NCI-H2081 (cell line): ENCODE data around the gene SUPT20HL1.
"Not testable (repeated sequence)": the region's sequence is repeated elsewhere in the genome, so short reads cannot be mapped to it uniquely, and the experiment has no call there.

ENCODE experiments used
- DNase-seq, 2 experiments: peaks; one replicate each; lab custom pipeline; 2025; lab: John Stamatoyannopoulos, UW

Gene SUPT20HL1

DNA sequence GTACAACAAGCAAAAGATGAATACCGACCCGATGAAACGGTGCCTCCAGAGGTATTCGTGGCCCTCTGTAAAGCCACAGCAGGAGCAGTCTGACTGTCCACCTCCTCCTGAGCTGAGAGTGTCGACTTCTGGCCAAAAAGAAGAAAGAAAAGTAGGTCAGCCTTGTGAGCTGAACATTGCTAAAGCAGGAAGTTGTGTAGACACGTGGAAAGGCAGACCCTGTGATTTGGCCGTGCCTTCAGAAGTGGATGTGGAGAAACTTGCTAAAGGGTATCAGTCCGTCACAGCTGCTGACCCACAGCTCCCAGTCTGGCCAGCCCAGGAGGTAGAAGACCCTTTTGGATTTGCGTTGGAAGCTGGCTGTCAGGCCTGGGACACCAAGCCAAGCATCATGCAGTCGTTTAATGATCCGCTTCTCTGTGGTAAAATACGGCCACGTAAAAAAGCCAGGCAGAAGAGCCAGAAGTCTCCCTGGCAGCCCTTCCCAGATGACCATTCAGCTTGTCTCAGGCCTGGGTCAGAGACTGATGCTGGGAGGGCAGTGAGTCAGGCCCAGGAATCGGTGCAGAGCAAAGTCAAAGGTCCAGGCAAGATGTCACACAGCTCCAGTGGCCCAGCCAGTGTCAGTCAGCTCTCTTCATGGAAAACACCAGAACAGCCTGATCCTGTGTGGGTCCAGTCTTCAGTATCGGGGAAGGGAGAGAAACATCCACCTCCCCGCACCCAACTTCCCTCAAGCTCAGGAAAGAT is 3.2 kb downstream of the SUPT20HL1 start:
- DNase-seq = not testable (repeated sequence)

DNA sequence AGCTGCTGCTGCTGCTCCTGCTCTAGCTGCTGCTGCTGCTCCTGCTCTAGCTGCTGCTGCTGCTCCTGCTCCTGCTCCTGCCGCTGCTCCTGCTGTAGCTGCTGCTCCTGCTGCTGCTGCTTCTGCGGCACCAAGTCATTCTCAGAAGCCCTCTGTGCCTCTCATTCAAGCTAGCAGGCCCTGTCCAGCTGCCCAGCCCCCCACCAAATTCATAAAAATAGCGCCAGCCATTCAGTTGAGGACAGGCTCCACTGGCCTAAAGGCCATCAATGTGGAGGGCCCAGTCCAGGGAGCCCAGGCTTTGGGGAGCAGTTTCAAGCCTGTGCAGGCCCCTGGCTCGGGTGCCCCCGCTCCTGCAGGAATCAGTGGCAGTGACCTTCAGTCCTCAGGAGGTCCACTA is 3.9 kb downstream of the SUPT20HL1 start:
- no peak for DNase-seq

DNA sequence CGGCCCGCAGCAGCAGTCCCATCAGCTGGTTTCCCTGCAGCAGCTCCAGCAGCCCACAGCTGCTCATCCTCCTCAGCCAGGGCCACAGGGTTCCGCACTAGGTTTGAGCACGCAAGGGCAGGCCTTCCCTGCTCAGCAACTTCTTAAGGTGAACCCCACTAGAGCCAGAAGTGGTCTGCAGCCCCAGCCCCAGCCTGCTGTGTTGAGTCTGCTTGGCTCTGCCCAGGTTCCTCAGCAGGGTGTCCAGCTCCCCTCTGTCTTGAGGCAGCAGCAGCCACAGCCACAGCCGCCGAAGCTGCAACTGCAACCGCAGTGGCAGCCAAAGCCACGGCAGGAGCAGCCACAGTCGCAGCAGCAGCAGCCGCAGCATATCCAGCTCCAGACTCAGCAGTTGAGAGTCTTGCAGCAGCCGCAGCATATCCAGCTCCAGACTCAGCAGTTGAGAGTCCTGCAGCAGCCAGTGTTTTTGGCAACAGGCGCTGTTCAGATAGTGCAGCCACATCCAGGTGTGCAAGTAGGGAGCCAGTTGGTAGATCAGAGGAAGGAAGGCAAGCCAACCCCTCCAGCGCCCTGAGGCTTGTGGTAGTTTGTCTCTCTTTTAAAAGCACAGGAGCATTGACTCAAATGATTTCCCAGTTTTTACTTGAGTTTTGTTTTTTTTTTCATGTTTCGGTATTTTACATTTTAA is 4.6 kb downstream of the SUPT20HL1 start:
- no peak for DNase-seq

DNA sequence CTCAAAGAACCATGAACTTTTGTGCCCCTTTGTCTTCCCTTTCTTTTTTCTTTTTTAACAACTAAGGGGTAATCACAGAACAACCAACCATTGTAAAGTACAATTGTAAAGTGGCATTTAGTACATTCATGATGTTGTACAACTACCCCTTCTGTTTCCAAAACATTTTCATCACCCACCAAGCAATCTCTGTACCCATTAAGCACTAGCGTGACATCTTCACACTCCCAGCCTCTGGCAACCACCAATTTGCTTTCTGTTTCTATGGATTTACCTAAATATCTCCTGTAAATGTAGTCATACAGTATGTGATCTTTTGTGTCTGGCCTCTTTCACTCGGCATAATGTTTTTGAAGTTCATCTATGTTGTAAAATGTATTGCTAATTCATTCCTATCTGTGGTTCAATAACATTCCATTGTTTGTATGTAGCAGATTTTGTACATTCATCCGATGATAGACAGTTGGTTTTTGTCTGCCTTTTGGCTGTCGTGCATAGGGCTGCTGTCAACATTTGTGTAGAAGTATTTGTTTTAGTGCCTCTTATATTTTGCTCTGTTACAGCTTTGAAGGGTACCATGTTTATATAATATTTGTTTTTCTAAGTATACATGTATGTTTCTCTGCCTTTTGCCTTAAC is 6.4 kb downstream of the SUPT20HL1 start:
- DNase-seq = not testable (repeated sequence)

DNA sequence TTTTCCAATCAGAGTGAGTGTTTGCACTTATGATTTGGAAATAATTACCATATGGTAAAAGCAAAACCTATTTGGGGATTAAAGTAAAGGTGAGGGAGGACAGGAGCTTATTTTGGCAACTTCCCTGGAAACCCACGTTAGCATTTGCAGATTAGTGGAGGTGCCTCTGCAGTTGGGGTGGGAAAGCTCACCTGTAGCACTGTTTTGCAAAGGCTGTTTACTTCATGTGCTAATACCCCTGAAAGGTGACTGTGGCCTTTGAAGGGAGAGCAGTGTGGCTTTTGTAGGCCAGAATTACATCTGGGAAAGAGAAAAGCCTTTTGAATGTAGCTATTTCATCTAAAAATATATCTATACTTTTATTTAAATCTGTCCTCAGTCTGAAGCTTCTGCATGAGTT is 9.4 kb downstream of the SUPT20HL1 start:
- DNase-seq = no peak

DNA sequence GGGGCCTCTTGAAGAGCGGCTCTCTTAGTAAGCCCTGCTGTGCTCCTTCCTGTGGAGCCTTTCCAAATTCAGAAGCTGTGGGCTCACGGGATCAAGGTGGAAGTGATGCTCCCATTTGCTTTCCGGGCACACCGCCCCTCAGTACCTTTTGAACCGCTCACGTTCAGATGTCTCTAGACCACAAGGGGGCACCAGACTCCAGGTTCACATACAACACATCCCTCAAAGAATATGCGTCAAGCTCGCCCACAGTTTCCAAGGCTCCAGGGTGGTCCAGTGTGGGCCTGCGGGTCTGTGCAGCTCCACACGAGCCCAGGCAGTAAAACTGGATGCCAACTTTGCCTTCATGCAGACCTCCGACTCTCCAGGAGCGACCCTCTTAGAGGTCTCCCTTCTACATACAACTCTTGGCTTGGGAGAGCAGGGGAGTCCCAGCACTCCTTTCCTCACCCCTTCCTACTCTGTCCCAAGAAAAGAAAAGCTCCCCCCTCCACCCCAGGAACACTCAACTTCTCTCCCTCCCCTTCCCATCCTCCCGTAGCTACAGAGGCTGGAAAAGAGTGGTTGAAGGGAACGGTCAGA is 11.0 kb downstream of the SUPT20HL1 start:
- peak; percentile 57 to 73 for DNase-seq

DNA sequence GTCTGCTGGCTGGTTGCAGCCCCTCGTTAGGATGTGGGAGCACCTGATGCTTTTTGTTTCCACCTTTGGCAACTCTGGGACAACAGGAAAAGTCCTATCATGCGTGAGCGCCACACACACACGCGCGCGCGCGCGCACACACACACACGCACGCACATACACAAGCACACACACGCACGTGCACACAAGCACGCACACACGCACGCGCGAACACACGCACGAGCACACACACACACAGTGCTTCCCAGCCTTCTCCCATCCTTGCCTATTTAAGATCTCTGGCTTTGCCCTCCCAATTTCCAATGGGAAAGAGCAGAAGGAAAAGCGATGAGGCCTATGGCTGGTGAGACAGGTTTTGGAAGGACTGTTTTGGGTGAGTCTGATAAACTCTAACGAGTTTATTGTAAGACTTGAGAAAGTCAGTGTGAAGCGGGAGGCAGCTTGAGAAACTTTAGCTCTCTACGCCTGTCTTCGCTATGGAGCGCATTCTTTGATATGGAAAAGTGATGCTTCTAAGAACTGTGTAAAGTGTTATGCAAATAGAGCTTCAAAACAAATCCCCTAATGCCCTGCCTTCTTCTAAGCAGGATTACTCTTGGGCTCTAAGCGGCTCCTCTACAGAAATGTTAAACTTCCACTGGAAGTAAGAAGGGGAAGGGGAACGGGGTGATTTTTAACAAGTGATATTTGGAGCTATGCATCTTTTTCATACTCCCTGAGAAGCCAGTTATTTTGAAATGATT is 11.8 kb downstream of the SUPT20HL1 start:
- DNase-seq = no peak

DNA sequence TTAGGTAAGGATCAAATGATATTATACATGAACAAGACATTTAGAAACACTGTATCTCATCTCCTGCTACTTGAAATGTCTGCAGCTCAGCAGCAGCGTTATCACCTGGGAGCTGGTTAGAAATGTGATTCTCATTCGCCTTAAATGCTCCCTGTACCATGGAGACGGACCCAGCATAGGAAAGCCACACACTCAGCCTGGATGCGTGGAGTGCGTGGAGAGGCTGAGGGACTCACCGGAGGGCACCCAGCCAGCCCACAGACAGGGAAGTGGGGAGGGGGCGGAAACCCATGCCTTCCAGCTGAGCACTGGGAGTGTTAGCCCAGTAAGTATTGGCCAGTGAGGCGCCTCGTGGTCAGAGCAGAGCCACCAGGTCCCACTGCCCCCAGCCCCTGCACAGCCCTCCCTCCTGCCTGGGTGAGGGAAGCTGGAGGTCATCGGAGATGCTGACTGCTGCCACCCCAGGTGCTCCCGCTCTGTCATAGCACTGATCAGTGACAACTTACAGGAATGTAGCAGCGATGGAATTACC is 15.2 kb downstream of the SUPT20HL1 start:
- no peak for DNase-seq

DNA sequence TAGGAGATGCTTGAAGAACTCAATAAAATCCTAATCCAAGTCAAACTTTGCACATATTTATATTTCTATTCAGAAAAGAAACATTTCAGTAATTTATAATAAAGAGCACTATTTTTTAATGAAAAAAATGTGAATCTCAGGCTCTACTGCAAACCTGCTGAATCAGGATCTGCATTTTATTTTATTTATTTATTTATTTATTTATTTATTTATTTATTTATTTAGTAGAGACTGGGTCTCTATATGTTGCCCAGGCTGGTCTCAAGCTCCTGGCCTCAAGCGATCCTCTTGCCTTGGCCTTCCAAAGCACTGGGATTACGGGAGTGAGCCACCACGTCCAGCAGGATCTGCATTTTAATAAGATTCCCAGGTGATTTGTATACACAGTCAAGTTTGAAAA is 16.0 kb downstream of the SUPT20HL1 start:
- no peak for DNase-seq

DNA sequence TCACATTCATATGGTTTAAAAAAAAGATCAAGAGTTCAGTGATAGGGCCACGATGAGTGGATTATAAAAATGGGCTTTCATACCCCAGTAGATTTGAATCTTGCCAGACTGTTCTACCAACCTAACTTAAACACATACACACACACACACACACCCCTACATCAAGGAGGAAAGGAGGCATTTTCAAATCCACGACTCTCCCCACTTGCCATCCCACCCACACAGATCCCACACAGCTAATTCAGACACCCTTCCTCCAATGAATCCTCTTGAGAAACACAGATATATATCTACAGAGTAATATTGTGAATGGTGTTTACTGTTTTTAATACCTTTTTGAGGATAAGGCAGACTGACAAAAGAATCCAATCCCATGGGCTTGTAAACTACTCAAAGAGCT is 16.8 kb downstream of the SUPT20HL1 start:
- no peak for DNase-seq

DNA sequence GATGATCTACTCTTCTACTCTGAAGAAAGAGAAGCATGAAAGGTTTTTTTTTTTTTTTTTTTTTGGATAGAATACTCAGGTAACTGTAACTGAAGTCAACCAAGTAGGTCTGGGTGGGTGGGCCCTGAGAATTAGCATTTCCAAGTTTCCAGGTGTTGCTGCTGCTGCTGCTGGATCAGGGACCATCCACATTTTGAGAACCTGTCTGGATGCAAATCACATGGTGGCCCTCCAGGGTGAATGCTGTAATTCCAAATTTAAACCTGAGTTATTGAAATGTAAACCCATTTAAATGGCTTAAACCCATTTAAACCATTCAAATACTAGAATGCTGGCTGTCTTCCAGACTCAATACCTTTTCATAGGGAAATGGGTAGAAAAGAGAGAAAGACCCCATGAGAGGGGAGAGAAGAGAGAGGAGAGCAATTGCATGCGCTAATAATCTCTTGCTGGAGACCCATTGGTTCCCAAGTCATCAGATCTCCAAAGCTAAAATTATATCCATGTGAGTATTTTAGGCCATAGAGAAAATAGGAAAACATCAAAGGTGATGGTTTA is 17.6 kb downstream of the SUPT20HL1 start:
- no peak for DNase-seq

DNA sequence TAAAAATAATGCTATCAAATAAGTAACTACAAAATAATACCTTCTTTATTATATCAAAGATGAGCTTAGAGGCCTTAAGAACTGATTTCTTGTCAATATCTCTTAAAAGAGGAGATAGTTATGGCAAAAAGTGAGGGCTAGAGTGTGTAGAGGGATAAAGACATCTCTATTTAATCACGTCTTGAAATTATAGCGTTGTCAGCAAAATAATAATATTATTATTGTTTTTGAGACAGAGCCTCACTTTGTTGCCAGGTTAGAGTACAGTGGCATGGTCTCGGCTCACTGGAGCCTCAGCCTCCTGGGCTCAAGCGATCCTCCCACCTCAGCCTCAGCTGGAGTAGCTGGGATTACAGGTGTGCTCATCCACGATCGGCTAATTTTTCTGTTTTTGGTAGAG is 18.3 kb downstream of the SUPT20HL1 start:
- DNase-seq = no peak

DNA sequence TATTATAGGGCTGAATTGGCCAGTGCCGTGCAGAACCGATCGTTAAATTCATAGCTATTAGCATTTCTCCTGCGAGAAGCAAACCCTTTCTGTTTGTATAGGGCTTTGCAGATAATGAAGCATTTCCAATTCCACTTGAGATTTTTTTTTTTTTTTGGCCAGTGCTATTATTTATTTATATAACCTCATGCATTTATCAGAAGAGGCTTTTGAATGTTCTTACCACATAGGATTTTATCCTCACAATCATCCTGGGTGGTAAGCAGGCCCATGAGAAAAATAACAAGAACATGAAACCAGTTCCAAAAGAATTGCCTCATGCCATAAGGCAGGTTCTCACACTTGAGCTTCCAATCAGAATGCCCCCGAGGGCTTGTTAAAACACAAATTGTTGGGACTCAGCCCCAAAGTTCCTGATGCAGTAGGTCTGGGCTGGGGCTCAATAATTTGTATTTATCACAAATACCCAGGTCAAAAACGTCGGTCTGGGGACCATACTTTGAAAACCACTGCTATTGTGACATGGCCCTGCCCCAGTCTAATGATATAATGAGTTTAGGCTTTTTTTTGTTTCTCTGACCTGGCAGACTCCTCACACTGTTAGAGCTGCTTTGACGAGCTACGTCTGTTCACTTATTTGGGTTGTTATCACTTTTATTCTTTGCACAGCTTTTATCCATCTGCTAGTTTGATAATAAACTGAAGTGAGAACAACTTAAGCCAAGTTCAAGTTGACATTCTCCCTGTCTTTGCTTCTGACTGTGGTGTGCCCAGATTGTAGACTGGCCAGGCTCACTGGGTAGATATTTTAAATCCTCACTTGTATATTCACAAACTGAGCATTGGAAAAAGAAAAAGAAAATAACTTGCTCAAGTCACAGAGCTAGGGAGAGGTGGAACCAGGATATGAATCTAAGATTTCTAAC is 20.1 kb downstream of the SUPT20HL1 start:
- no peak for DNase-seq

DNA sequence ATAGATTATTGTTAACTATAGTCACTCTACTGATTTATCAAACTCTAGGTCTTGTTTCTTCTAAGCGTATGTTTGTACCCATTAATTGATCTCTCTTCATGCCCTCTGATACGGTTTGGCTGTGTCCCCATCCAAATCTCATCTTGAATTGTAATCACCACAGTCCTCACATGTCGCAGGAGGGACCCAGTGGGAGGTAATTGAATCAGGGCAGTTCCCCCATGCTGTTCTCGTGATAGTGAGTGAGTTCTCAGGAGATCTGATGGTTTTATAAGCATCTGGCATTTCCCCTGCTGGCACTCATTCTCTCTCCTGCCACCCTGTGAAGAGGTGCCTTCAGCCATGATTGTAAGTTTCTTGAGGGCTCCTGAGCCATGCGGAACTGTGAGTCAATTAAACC is 21.9 kb downstream of the SUPT20HL1 start:
- DNase-seq = not testable (repeated sequence)

DNA sequence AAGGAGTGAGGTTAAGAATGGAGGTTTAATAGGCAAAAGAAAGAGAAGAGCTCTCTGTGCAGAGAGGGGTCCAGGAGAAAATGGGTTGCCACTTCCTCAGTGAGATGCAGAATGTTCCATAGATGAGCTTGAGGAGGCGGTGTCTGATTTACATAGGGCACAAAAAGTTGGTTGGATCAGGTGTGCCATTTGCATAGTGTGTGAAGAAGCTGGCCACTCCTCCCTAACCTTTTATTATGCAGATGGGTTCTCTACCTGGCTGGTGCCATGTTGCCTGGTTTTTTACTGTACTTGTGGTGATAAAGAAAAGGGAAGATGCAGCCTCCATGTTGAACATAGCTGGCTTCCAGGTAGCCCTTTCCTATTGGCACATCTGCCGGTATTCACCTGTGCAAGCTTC is 27.3 kb downstream of the SUPT20HL1 start:
- no peak for DNase-seq

DNA sequence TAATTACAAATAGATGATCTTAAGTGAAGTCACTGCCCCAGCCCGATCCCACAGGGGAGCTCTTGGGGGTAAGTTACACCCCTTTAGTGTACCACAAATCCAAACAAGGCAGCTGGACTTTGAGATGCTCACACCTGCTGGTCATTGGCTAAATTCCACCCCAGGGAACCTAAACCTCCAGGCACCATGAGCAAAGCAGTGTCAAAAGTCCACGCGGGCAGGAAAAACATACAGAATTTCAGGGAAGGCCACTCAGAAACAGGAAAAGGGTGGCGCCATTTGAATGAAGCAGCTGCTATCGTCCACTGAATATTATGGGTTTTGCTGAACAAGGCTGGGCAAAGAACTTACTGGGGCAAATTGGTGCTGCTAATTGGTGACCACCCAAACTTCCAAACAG is 30.9 kb downstream of the SUPT20HL1 start:
- DNase-seq = no peak

DNA sequence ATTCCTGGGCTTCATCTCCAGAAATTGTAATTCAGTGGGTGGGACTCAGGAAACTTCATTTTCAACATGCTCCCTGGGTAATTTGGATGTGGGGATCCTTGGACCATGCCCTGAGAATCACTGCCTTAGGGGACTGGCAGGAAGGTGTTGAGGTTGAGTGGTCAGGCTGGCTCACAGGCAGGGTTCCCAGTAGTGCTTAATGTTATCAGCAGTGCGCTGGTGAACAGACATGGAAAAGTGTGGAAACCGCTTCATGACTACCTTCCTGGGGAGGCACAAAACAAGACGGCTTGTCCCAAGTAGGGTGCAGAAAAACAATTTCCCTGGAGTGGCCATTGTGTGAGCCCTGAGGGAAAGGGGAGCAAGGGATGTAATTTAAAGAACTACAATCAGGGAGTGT is 31.4 kb downstream of the SUPT20HL1 start:
- DNase-seq = no peak

DNA sequence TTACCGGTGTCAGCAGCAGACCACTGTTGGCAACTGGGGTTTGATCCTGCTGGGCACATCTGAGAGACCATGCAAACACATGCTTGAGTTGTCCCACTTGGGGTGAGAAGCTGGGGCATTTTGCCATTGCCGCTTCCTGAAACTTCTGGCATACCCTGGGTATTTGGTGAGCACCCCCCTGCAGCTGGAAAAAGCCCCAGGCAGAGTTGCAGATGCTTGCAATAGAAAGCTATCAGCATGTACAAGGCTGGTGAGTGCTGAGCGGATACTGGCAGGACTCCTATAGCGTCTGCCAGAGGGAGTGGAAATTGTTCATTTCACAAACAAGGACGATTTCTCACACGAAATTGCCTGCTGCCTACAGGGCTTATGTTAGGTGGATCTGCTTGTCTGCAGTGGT is 32.3 kb downstream of the SUPT20HL1 start:
- no peak for DNase-seq

DNA sequence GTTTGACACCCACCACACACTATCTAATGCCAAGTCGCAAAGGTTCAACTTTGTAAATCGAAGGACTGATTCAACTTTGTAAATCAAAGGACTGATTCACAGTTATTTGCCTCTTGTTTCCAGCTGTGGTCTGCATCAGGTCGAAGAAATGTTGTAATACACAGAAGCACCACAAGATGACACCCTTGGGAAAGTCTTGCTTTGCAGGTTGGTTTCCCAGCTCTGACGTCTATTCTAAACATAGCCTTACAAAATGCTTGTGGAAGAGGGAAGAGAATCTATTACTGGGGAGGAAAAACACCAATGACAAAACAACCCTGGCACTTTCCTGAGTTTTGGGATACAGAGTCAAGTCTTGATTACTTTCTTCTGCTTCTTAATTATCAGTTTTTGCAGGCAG is 35.3 kb downstream of the SUPT20HL1 start:
- DNase-seq = peak; percentile 71 to 72

DNA sequence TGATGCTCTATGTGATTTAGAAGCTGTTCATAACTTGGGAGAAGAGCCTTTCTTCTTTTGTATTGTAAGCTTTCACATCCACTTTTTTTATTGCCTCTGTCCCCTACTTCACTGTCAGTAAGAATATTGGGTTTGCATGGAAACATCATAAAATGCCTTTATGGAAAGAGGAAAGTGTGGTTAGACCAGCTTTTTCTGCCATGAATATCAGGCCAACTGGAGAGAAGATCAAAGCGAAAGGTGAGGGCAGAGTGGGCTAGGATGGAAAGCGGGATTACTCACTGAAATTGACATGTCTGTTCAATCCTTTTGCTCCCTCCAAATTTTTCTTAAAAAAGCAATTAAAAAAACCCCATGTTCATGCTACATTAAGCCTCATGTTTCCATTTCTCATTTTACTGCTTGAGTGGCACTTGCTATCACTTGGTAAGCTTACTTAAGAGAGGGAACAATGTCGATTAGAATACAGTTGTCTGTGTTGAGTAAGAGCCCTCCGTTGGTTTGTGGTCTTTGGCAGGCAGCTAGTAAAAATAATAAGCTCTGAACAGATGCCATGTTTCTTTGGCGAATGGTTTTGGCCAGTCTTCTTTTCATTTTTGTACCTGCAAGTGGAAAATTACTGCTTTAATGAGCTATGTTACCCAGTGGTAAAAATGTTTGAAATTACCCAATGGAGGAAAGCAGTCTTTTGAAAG is 35.9 kb downstream of the SUPT20HL1 start:
- peak in 1 of 2 experiments; percentile 29 for DNase-seq
